ENCODE results near the gene P3H3.

The P3H3 gene

GRCh38 chr12:6838854-6839253 lies 10.6 kb downstream of the P3H3 start:
- no peak overlapping the region for H3K4me3 ChIP-seq (ENCODE audit: low read length)
- TF ChIP-seq ZNF274 (IDR thresholded peaks at IDR 0.05; ENCODE audit: low read depth, low read length), result no peak

DNA sequence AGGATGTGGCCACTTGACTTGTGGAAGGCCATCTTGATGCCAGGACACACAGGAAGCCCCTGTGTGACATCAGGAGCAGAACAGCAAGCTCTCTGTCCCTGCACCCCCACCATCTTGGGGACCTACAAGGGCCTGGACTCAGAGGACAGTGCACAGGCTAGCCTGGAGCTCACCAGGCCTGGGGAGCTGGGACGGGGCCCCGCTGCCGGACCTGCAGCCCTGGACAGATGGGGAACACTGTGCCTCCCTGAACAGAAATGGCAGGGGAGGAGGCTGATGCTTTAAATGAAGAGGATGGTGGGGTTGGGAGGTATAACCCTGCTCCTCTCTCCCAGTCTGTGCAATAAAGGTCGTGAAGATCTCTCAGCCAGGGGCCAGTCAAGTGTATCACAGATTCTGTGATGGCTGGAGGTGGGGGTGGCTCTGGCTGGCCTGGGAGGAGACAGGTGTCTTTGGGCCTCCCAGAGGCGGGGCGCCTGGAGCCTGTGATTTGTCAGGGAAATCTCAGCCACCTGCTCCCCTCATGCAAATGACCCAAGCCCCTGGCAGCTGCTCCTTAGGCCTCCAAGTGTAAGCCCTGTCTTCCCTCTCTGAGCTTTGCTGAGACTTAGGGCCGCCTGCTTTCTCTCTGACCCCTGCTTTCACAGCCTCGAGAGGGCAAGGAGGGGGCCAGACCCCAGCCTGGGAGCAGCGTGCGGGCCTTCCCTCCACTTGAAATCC lies 11.4 kb downstream of the P3H3 start:
- no peak overlapping the region for H3K4me3 ChIP-seq (ENCODE audit: low read length)

GRCh38 chr12:6840330-6840729 lies 12.1 kb downstream of the P3H3 start:
- H3K4me3 ChIP-seq (ENCODE audit: low read length), result no peak overlapping the region
- no peak for TF ChIP-seq ZNF274 (IDR thresholded peaks at IDR 0.05; ENCODE audit: low read depth, low read length)

More for the DNA sequence above, 11.4 kb downstream of the P3H3 start:
- no peak for TF ChIP-seq ZNF274 (IDR thresholded peaks at IDR 0.05; ENCODE audit: low read depth, low read length)

DNA sequence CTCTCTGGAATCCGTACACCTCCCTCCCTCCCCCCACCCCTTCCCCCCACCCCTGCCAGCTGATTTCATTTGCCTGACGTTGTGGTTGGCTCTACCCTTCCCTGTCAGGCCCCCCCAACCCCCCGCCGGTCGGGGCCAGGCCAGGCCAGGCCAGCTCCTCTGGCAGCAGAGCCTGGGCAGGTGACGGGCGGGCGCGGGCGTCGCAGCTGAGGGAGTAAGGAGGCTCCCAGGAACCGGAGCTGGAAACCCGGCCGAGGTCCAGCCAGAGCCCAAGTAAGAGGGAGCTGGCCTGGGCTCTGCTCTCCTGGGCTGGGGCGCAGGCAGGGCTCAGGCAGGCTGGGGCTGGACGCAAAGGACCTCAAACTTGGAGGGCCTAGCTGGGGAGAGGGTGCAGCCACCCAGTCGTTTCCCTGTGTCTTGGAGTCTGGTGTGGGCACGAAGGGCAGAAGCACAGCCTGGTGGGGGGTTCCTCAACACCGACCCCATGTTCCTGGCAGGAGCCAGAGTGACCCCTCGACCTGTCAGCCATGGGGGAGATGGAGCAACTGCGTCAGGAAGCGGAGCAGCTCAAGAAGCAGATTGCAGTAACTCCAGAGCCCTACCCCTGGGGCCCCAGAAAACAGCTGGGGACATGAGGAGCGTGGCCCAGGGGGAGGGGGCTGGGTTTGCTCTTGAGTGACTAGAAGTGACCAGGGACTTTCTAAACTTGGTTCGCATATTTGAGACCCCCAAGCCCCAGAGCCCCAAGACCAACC lies 12.7 kb downstream of the P3H3 start, which contains the start of gene GNB3:
TSS of gene GNB3 (plus strand) at position 165 of the 755 bp plus-strand sequence. CDS start at position 528, 363 bp downstream.
- H3K4me3 ChIP-seq (ENCODE audit: low read length), result no peak within 1 kb of the TSS
- no peak for TF ChIP-seq ZNF274 (IDR thresholded peaks at IDR 0.05; ENCODE audit: low read depth, low read length)

DNA sequence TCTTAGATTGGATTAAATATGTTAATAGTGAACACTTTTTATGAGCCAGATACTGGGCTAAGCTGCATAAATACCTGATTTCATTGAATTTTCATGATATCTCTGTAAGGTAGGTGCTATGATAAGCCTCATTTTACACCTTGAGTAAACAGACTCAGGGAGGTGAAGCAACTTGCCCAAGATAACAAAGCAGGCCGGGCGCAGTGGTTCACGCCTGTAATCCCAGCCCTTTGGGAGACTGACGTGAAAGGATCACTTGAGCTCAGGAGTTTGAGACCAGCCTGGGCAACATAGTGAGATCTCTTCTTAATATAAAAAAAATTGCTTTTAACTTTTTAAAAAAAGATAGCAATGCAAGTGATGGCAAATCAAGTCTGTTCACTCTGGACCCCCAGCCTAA lies 13.9 kb downstream of the P3H3 start:
- no peak for TF ChIP-seq ZNF274 (IDR thresholded peaks at IDR 0.05; ENCODE audit: low read depth, low read length)
- no peak overlapping the region for H3K4me3 ChIP-seq (ENCODE audit: low read length)

DNA sequence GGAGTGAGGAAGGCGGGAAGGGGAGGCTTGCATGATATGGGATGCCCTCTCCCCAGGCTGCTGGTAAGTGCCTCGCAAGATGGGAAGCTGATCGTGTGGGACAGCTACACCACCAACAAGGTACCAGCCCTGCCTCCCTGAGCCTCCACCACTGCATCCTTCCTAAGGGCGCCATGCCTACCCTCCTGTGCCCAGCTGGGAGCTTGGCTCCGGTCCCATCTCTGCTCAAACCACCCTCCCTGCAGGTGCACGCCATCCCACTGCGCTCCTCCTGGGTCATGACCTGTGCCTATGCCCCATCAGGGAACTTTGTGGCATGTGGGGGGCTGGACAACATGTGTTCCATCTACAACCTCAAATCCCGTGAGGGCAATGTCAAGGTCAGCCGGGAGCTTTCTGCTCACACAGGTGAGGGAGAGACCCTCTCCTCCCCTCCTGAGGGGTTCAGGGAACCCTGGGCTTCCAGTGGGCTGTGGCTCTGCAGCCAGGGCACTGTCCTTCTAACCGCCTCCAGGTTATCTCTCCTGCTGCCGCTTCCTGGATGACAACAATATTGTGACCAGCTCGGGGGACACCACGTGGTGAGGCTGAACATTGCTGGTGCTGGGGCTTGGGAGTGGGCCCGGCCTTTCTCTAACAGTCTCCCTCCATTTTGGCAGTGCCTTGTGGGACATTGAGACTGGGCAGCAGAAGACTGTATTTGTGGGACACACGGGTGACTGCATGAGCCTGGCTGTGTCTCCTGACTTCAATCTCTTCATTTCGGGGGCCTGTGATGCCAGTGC lies 15.1 kb downstream of the P3H3 start:
- TF ChIP-seq ZNF274 (IDR thresholded peaks at IDR 0.05; ENCODE audit: low read depth, low read length), result no peak

DNA sequence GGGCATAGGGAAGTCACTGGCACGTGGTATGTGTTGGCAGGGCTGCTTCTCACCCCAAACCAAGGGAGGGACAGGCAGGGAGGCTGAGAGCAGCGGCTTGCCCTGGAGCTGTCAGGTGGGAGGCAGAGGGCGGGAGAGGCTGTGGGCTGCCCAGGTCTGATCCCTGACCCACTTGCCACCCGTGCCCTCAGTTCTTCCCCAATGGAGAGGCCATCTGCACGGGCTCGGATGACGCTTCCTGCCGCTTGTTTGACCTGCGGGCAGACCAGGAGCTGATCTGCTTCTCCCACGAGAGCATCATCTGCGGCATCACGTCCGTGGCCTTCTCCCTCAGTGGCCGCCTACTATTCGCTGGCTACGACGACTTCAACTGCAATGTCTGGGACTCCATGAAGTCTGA lies 17.2 kb downstream of the P3H3 start:
- no peak overlapping the region for H3K4me3 ChIP-seq (ENCODE audit: low read length)
- TF ChIP-seq ZNF274 (IDR thresholded peaks at IDR 0.05; ENCODE audit: low read depth, low read length), result no peak

More for the DNA sequence above, 15.1 kb downstream of the P3H3 start:
- no peak overlapping the region for H3K4me3 ChIP-seq (ENCODE audit: low read length)

- TF ChIP-seq ZNF274 (IDR thresholded peaks at IDR 0.05; ENCODE audit: low read depth, low read length), result no peak
- H3K4me3 ChIP-seq (ENCODE audit: low read length), result no peak overlapping the region
These were observed 18.2 kb downstream of the P3H3 start for GRCh38 chr12:6846316-6846869.

DNA sequence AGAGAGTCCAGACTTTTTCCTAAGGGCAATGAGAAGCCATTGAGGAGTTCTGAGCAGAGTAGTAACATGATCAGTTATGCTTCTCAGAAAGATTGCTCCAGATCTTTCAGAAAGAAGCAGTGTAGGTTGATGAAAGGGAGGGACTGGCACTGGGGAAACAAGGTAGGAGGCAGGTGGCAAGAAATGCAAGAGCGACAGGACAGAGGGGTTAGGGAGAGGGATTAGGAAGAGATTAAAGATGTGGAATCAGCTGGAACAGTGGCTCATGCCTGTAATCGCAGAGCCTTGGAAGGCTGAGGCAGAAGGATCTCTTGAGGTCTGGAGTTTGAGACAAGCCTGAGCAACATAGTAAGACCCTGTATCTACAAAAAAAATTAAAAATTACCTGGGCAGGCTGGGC lies 19.5 kb downstream of the P3H3 start:
- no peak for TF ChIP-seq ZNF274 (IDR thresholded peaks at IDR 0.05; ENCODE audit: low read depth, low read length)
- H3K4me3 ChIP-seq (ENCODE audit: low read length), result no peak overlapping the region

DNA sequence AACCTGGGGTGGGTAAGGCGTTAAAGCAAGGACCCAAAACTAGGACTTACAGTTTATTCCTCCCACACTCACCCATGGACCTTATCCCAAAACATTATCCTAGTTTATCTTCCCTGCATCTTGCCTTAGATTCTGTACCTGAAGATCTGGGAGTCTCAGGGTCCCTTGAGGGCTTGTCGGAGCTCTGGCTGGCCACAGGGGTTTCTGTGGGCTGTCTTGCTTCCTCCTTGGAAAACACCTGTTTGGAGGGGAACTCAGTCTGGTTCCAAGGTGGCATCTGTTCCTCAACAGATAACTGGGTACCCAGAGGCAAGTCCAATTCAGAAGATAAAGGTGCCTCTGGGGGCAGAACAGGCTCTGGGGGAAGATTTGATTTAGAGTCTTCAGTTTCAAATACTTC lies 21.2 kb downstream of the P3H3 start:
- TF ChIP-seq ZNF274 (IDR thresholded peaks at IDR 0.05; ENCODE audit: low read depth, low read length), result no peak
- H3K4me3 ChIP-seq (ENCODE audit: low read length), result peak overlapping the region; percentile 88; the same call in 1 of the 2 replicates

DNA sequence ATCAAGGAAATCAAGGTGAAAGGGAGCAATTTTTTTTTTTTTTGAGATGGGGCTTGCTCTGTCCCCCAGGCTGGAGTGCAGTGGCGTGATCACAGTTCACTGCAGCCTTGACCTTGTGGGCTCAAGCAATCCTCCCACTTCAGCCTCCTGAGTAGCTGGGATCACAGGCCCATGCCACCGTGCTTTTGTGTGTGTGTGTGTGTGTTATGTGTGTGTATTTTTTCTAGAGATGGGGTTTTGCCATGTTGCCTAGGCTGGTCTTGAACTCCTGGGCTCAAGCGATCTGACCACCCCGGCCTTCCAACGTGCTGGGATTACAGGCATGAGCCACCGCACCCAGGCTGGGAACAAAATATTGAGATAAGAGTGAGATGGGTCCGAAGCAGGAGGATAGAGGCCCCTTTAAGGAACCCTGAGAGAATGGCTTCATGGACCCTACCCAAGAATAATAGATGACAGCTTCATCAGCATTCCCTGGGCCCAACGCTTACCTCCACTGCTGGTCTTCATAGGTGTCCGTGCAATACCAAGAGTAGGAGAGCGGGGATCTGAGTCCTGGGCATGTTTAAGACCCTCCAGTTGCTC lies 21.9 kb downstream of the P3H3 start:
- H3K4me3 ChIP-seq (ENCODE audit: low read length), result peak overlapping the region; percentile 88
- TF ChIP-seq ZNF274 (IDR thresholded peaks at IDR 0.05; ENCODE audit: low read depth, low read length), result no peak

GRCh38 chr12:6850796-6851152 lies 22.6 kb downstream of the P3H3 start:
- H3K4me3 ChIP-seq (ENCODE audit: low read length), result peak overlapping the region; percentile 88
- no peak for TF ChIP-seq ZNF274 (IDR thresholded peaks at IDR 0.05; ENCODE audit: low read depth, low read length)

GRCh38 chr12:6851153-6851920 lies 23.1 kb downstream of the P3H3 start, which contains the start of gene CDCA3:
Gene CDCA3, minus strand, starts transcription at chr12:6851286. Its CDS starts 334 bp downstream, at chr12:6850952.
- no peak for TF ChIP-seq ZNF274 (IDR thresholded peaks at IDR 0.05; ENCODE audit: low read depth, low read length)
- H3K4me3 ChIP-seq (ENCODE audit: low read length), result peak within 1 kb of the TSS; percentile 88

All from GM08714 (cell line).